ENCODE results near the gene CDH4.
"Not testable (repeated sequence)": the region's sequence is repeated elsewhere in the genome, so short reads cannot be mapped to it uniquely, and the experiment has no call there.

The CDH4 gene

DNA sequence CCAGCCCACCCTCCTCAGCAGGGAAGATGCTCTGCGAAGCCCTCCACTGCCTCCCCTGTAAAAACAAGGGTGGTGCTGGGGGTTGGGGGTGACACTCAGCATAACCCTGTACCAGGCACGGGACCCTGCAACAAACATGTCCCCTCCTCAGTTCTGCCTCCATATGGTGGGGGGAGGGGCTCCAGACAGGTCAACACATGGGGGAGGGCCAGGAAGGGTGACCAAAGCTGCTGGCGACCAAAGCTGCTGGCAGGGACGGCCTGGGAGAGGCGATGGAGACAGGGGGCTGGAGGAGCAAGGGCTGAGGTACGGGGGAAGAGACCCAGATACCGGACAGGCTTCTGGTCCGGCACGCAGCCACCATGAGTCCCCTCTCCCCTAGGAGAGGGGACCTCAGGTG is 690.5 kb downstream of the CDH4 start:
- no peak for DNase-seq

DNA sequence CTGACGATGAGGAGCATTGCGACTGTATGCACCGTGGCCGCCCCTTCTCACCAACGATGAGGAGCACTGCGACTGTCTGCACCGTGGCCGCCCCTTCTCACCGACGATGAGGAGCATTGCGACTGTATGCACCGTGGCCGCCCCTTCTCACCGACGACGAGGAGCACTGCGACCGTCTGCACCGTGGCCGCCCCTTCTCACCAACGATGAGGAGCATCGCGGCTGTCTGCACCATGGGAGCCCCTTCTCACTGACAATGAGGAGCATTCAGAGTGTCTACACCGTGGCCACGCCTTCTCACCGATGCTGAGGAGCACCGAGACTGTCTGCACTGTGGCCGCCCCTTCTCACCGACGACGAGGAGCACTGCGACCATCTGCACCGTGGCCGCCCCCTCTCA is 692.9 kb downstream of the CDH4 start:
- not testable (repeated sequence) for DNase-seq

- not testable (repeated sequence) for DNase-seq
Measured at GRCh38 chr20:61945495-61945894, 693.4 kb downstream of the CDH4 start.

DNA sequence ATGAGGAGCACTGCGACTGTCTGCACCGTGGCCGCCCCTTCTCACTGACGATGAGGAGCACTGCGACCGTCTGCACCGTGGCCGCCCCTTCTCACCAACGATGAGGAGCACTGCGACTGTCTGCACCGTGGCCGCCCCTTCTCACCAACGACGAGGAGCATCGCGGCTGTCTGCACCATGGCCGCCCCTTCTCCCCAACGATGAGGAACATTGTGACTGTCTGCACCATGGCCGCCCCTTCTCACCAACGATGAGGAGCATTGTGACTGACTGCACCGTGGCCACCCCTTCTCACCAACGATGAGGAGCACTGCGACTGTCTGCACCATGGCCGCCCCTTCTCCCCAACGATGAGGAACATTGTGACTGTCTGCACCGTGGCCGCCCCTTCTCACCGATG is 696.0 kb downstream of the CDH4 start:
- DNase-seq: not testable (repeated sequence)

GRCh38 chr20:61948586-61949362 is 696.7 kb downstream of the CDH4 start:
- no peak for DNase-seq

GRCh38 chr20:61949363-61949713 is 697.3 kb downstream of the CDH4 start:
- DNase-seq: no peak

GRCh38 chr20:61949714-61950640 is 697.9 kb downstream of the CDH4 start:
- DNase-seq: no peak

GRCh38 chr20:61950641-61951071 is 698.6 kb downstream of the CDH4 start:
- no peak for DNase-seq

DNA sequence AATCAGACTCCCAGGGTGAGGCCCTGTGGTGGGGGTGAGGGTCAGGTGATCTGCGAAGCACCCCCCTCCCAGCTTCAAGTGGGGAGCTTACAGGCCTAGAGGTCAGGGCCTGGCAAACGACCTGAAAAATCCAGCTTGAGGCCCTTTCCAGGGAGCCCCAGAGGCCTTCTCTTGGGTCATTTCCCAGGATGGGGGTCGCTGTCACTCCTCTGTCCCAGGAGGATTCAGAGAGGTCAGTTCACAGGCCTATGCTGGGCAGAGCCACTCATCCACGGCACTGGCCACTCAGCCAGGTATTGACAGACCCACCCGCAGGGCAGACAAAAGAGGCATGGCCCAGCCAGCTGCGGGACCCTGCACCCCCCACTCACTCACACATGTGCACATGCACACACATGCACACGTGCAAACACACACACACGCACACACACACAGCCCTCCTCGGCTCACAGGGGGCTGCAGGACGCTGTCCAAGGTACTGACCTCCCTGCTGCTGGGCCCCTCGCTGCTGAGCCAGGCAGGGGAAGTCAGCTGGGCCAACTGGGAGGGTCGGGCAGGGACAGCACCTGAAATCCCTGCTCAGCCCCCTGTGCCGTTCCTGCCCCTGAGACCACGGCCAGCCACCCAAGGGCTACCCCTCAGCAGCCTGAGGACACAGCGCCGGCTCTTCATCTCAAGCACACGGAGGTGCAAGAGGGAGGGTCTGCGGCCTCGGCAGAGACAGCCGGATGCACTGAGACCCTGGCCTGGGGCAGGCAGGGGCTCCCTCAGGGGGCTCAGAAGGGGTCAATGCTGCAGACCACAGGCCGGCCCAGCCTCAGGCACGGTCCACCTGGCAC is 699.9 kb downstream of the CDH4 start:
- no peak for DNase-seq

DNA sequence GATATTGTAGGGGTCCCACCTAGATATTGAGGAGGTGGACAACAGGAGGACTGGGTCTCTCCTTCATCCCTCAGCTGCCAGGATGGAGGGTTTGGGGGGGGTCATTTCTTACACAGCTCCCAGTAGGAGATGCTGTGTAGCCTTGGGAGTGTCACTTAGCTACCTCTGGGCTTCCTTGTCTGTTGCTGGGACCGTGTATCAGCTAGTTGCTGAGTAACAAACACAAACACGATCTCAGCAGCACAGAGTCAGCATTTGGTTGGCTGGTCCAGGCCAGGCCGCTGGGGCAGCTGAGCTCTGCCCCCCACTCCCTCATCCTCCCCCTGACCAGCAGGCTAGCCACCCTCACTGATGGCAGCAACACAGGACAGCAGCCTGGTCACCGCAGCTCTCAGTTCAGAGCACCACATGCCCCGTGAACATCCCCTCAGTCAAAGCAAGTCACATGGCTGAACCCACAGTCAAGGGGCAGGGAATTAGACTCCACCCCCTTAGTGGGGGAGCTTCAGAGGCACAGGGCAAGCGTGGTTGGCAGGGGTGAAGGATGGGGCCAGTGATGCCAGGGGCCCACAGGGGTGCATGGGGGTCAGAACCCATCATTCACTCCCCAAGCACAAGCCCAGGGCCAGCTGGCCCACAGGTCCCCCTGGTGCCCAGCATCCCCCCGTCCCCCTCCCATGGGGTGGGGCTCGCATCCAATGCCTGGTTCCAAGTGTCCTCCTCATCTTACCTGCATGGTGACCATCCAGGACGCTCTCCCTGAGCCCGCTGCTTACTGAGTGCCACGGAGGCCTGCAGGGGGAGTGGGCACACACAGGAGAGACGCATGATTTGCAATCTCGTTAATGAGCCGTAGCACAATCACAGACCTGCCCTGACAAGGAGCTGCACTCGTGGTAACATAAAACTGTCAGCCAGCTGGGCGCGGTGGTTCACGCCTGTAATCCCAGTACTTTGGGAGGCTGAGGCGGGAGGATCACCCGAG is 701.3 kb downstream of the CDH4 start:
- no peak for DNase-seq

- DNase-seq: no peak
Measured at GRCh38 chr20:61954276-61955021, 702.4 kb downstream of the CDH4 start.

DNA sequence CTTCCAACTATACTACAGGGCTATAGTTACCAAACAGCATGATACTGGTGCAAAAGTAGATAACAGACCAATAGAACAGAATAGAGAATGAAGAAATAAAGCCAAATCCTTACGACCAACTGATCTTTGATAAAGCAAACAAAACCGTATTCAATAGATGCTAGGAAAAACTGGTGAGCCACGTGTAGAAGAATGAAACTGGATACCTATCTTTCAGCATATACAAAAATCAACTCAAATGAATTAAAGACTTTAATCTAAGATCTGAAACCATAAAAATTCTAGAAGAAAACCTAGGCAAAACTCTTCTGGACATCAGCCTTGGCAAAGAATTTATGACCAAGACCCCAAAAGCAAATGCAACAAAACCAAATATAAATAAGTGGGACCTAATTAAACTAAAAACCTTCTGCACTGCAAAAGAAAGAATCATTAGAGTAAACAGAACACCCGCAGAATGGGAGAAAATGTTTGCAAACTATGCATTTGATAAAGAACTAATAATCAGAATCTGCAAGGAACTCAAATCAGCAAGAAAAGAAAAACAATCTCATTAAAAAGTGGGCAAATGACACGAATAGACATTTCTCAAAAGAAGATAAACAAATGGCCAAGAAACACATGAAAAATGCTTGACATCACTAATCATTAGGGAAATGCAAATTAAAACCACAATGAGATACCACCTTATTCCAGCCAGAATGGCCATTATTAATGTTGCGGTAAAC is 703.8 kb downstream of the CDH4 start:
- no peak for DNase-seq

GRCh38 chr20:61956396-61957342 is 704.6 kb downstream of the CDH4 start:
- no peak for DNase-seq

DNA sequence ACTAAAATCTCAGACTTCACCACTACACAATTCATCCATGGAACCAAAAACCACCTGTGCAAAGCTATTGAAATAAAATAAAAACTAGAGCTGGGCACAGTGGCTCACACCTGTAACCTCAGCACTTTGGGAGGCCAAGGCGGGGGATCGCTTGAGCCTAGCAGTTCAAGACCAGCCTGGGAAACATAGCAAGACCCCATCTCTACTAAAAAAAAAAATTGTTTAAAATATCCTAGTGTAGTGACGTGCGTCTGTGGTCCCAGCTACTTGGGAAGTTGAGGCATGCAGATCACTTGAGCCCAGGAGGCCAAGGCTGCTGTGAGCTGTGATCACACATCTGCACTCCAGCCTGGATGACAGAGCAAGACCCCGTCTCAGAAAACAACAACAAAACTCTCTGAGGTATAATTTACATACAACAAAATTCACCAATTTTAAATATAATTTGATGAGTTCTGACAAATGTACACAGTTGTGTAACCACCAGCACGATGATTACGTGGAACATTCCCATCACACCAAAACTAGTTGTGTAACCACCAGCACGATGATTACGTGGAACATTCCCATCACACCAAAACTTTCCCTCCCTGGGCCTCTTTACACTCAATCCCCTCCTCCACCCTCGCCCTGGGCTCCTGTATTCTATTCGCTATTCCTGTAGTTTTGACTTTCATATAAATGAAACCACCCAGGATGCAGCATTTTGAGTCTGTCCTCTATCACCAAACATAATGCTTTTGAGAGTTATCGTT is 706.1 kb downstream of the CDH4 start:
- no peak for DNase-seq

- no peak for DNase-seq
Measured at GRCh38 chr20:61958773-61959700, 707.0 kb downstream of the CDH4 start.

GRCh38 chr20:61960836-61961235 is 708.8 kb downstream of the CDH4 start:
- DNase-seq: no peak

DNA sequence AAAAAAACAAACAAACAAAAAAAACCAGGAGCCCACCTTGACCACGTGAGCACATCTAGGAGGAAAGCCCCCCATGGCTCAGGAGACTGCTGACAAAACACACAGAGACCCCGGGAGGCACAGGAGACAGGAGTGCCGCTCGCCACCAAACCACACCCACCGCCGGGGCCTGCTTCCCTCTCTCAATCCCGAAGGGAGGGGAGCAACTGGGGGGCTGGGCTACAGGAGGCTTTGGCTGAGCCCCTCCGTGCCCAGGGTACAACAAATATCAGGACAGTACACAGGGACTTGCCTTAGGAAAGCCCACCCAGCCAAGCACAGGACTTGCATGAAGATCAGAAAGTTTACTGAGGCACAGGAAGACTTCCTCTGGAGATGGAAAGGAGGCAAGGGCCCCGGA is 711.1 kb downstream of the CDH4 start:
- DNase-seq: no peak

Measured in effector CD8-positive, alpha-beta T cell (primary cell).